ENCODE measurements around the gene SEC14L5. TPM values are rescaled to one million over a fixed set of nuclear protein-coding genes. Genes with fewer than 3 reads are reported as not detected.

The SEC14L5 gene
- total and polyA plus RNA-seq, 2 of the 4 experiments (the other 2 are of a cell fraction), result 0.07 TPM; not detected in 1

- Histone ChIP-seq H3K4me3 (ENCODE audit: insufficient read depth, low read depth, low read length) (no peak overlapping the region), H3K9me1 (ENCODE audit: insufficient read depth, low read length) (no peaks in the 10 kb centered on the region), H3K9me3 (ENCODE audit: control insufficient read depth, insufficient read depth, low read length) (no peaks in the 10 kb centered on the region), H3K79me1 (ENCODE audit: low read depth in 1 of 2, low read length in 2 of 2) (no peaks in the 10 kb centered on the region), H2AK5ac (ENCODE audit: low read depth, low read length) (no peak overlapping the region), H2BK5ac (ENCODE audit: low read depth, low read length, poor library complexity, severe bottlenecking) (no peak overlapping the region), H3K23ac (ENCODE audit: low read depth, low read length) (no peak overlapping the region), H4K20me1 (ENCODE audit: insufficient read depth, low read length) (no peaks in the 10 kb centered on the region), H3K14ac (replicated peaks; ENCODE audit: low read depth, low read length) (no peak overlapping the region), H2AK9ac (replicated peaks; ENCODE audit: low read depth, low read length, poor library complexity) (no peak overlapping the region), H3K4me1 (ENCODE audit: control insufficient read depth, insufficient read depth, low read length) (no peaks in the 10 kb centered on the region), H3K27me3 (ENCODE audit: control insufficient read depth, insufficient read depth, low read length) (peaks cover 8% of the 10 kb centered on the region; the same call in 1 of the 2 replicates), H3K4me2 (ENCODE audit: low read depth, low read length) (no peak overlapping the region), H3K56ac (ENCODE audit: extremely low read depth, insufficient read depth, low read length) (no peak overlapping the region), H3K27ac (ENCODE audit: insufficient read depth, low read length) (no peak overlapping the region), H3K4ac (ENCODE audit: low read depth, low read length) (no peak overlapping the region), H3K9ac (ENCODE audit: low read depth, low read length) (no peak overlapping the region), H2BK15ac (ENCODE audit: low read depth, low read length) (no peak overlapping the region), H4K5ac (ENCODE audit: low read depth, low read length) (no peak overlapping the region), H2BK20ac (ENCODE audit: low read depth, low read length) (no peak overlapping the region), H2AFZ (replicated peaks; ENCODE audit: low read length, poor library complexity) (no peak overlapping the region), H4K91ac (ENCODE audit: insufficient read depth, low read depth, low read length) (no peak overlapping the region), H2BK120ac (ENCODE audit: low read depth, low read length) (no peak overlapping the region), H4K8ac (ENCODE audit: low read depth in 2 of 2, low read length in 2 of 2) (no peak overlapping the region), H3K18ac (ENCODE audit: low read depth, low read length) (no peak overlapping the region), H3K36me3 (ENCODE audit: control insufficient read depth, insufficient read depth, low read length) (no peaks in the 10 kb centered on the region)
- ATAC-seq (ENCODE audit: low read depth) (no peak), DNase-seq (no peak)
- dilution Hi-C loops (cut with HindIII; ENCODE audit: low sequenced_read_pairs, unreplicated experiment) (no loop called here), intact Hi-C loops (cut with micrococcal nuclease) (no loop called here), in situ Hi-C loops (cut with MboI; ENCODE audit: low sequenced_read_pairs) (no loop called here)
- ChIA-PET CTCF (no interaction called here), POLR2A (ENCODE audit: unreplicated experiment) (no interaction called here)
- TF ChIP-seq BHLHE40 (IDR thresholded peaks at IDR 0.05; ENCODE audit: low read depth, low read length) (no peak), CHD1 (IDR thresholded peaks at IDR 0.05; ENCODE audit: low read depth, low read length) (no peak), MAZ (IDR thresholded peaks at IDR 0.05; ENCODE audit: borderline replicate concordance, low read depth, low read length) (no peak), FOS (IDR thresholded peaks at IDR 0.05; ENCODE audit: low read depth, low read length) (no peak), USF2 (IDR thresholded peaks at IDR 0.05; ENCODE audit: low read depth, low read length) (no peak), ELK1 (IDR thresholded peaks at IDR 0.05; ENCODE audit: borderline replicate concordance, low read depth, low read length) (no peak), RAD21 (IDR thresholded peaks at IDR 0.05; ENCODE audit: low read length) (no peak), CEBPB (IDR thresholded peaks at IDR 0.05; ENCODE audit: low read depth, low read length) (no peak), NFE2L2 (IDR thresholded peaks at IDR 0.05; ENCODE audit: low read depth, low read length) (no peak), RFX5 (IDR thresholded peaks at IDR 0.05; ENCODE audit: low read depth, low read length) (no peak), CTCF (conservative IDR thresholded peaks at IDR 0.05; ENCODE audit: low read depth, low read length) (no peak), POLR2A (IDR thresholded peaks at IDR 0.05; ENCODE audit: low read depth, low read length) (no peak), RCOR1 (IDR thresholded peaks at IDR 0.05; ENCODE audit: insufficient replicate concordance, low read length) (no peak), MAFK (IDR thresholded peaks at IDR 0.05; ENCODE audit: low read depth, low read length) (no peak), MXI1 (IDR thresholded peaks at IDR 0.05; ENCODE audit: borderline replicate concordance, low read depth, low read length) (no peak), SMC3 (IDR thresholded peaks at IDR 0.05; ENCODE audit: low read depth, low read length) (no peak)
- no TSS peak for BruUV-seq (replicated peaks)
- WGBS, 2 experiments (ENCODE audit: extremely low coverage in 2 of 2, insufficient read length in 1 of 2), result 75% methylated on average over 6 of the region's 7 CpGs; no CpG with 5 or more reads in 1 of the 2 experiments
Measured at GRCh38 chr16:5001571-5001970, 43.4 kb downstream of the SEC14L5 start.
